ENCODE results near the gene GALK2. TPM values are rescaled to one million over a fixed set of nuclear protein-coding genes. Genes with fewer than 3 reads are reported as not detected.

The GALK2 gene
- total and polyA plus RNA-seq, 2 of the 8 experiments (the other 6 are each of a cell fraction or from before 2014, with no cell fraction given), result 8.7 to 16.1 TPM

DNA sequence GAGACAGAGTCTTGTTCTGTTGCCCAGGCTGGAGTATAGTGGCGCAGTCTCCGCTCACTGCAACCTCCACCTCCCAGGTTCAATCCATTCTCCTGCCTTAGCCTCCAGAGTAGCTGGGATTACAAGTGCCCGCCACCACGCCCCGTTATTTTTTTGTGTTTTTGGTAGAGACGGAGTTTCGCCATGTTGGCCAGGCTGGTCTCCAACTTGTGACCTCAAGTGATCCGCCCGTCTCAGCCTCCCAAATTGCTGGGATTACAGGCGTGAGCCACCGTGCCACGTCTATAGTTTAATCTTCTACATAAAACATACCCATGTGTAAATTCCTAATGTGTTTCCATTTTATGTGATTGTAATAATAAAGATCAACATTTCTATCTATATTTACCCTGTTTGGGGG lies 1.7 kb downstream of the GALK2 start:
- CTCF ChIA-PET (ENCODE audit: partially characterized antibody), result interaction anchor here (0.7 to 1.3 kb wide), 2 partner anchors 16 to 1052 kb away, joined by 3 to 4 read pairs; no protein-coding TSS in a partner anchor
- FAIRE-seq, result no peak
- no peak overlapping the region for H3K4me2 ChIP-seq (ENCODE audit: insufficient read depth in 1 of 2, low read depth in 2 of 2, low read length in 2 of 2)

More for the DNA sequence above, 1.7 kb downstream of the GALK2 start:
- no peak overlapping the region for H3K4ac ChIP-seq (replicated peaks; ENCODE audit: insufficient read length, low read depth, low read length)
- H3K27me3 ChIP-seq (replicated peaks in 1 of 4; ENCODE audit: control insufficient read depth in 3 of 4, extremely low read depth in 1 of 4, insufficient read depth in 3 of 4, low read length in 3 of 4), result no peaks in the 10 kb centered on the region; a peak in 2 of 7 replicates
- no peak overlapping the region for H3K18ac ChIP-seq (ENCODE audit: extremely low read depth, low read length)
- H3K9me3 ChIP-seq (ENCODE audit: insufficient read depth in 2 of 2, low read depth in 1 of 2, low read length in 1 of 2), result peaks cover 3 to 4% of the 10 kb centered on the region in 2 experiments; a peak in 1 of 4 replicates
- H4K91ac ChIP-seq (replicated peaks; ENCODE audit: insufficient read length, low read length), result no peak overlapping the region
- H2BK15ac ChIP-seq (ENCODE audit: low read length), result no peak overlapping the region
- no peak overlapping the region for H2BK120ac ChIP-seq (replicated peaks; ENCODE audit: low read depth, low read length)
- 95% methylated on average over 12 of the region's 12 CpGs; no CpG with 5 or more reads in 1 of the 2 experiments for WGBS, 2 experiments (ENCODE audit: extremely low coverage in 1 of 2, insufficient coverage in 1 of 2, insufficient read length in 1 of 2, insufficient replicate concordance in 2 of 2, low coverage in 1 of 2, low lambda C conversion rate in 2 of 2, missing lambda C conversion rate in 1 of 2)
- H4K8ac ChIP-seq (ENCODE audit: extremely low read depth, insufficient read depth, low read length), result no peak overlapping the region
- H2BK20ac ChIP-seq (ENCODE audit: low read length), result no peak overlapping the region
- H3K23me2 ChIP-seq (ENCODE audit: low read depth, low read length), result no peaks in the 10 kb centered on the region; the same call in 1 of the 2 replicates
- POLR2A ChIA-PET (ENCODE audit: partially characterized antibody), result interaction anchor here (0.6 kb wide), 1 partner anchor 80 kb away, joined by 3 read pairs; no protein-coding TSS in a partner anchor
- H3K4me3 ChIP-seq (ENCODE audit: extremely low read depth in 1 of 4, insufficient read depth in 2 of 4, low read depth in 3 of 4, low read length in 4 of 4), result no peak overlapping the region
- H3K4me1 ChIP-seq (replicated peaks in 1 of 4; ENCODE audit: control insufficient read depth in 3 of 4, insufficient read depth in 4 of 4, low read length in 3 of 4), result no peaks in the 10 kb centered on the region
- H4K5ac ChIP-seq (ENCODE audit: insufficient read length, low read depth, low read length), result no peak overlapping the region
- H4K20me1 ChIP-seq (replicated peaks in 1 of 2; ENCODE audit: control insufficient read depth in 1 of 2, insufficient read depth in 2 of 2, low read length in 2 of 2), result no peaks in the 10 kb centered on the region
- TF ChIP-seq CBX8 (IDR thresholded peaks at IDR 0.05; ENCODE audit: borderline replicate concordance, low read depth, low read length) (no peak), GABPA (IDR thresholded peaks at IDR 0.05; ENCODE audit: borderline replicate concordance, insufficient read depth, low read length) (no peak), YY1 (IDR thresholded peaks at IDR 0.05; ENCODE audit: low read depth, low read length) (no peak), GTF2F1 (IDR thresholded peaks at IDR 0.05; ENCODE audit: borderline replicate concordance, low read depth, low read length) (no peak), PHF8 (conservative IDR thresholded peaks at IDR 0.05; ENCODE audit: low read depth, low read length) (no peak), JUND (IDR thresholded peaks at IDR 0.05; ENCODE audit: low read length) (no peak), SP4 (IDR thresholded peaks at IDR 0.05; ENCODE audit: low read length) (no peak), EGR1 (IDR thresholded peaks at IDR 0.05; ENCODE audit: borderline replicate concordance, low read depth, low read length) (no peak)
- no peak overlapping the region for H2BK5ac ChIP-seq (ENCODE audit: low read depth, low read length)
- H3K79me2 ChIP-seq (ENCODE audit: control insufficient read depth in 1 of 2, insufficient read depth in 2 of 2, low read length in 2 of 2), result peaks cover 0 to 14% of the 10 kb centered on the region in 2 experiments; a peak in 2 of 4 replicates
- H2AFZ ChIP-seq (ENCODE audit: low read length), result no peak overlapping the region
- H3K9ac ChIP-seq (replicated peaks in 1 of 4; ENCODE audit: extremely low read depth in 1 of 4, low read depth in 3 of 4, low read length in 3 of 4), result no peak overlapping the region
- no peaks in the 10 kb centered on the region; a peak in 1 of 8 replicates for H3K36me3 ChIP-seq (ENCODE audit: control insufficient read depth in 2 of 4, insufficient read depth in 4 of 4, low read length in 3 of 4)
- no peak overlapping the region for H2BK12ac ChIP-seq (ENCODE audit: low read depth, low read length)
- no peak overlapping the region for H3K14ac ChIP-seq (ENCODE audit: insufficient read length)
- H3K79me1 ChIP-seq (ENCODE audit: low read depth, low read length), result no peaks in the 10 kb centered on the region
- H3K27ac ChIP-seq (ENCODE audit: low read depth, low read length), result no peak overlapping the region
- no peak overlapping the region for H2AK5ac ChIP-seq (ENCODE audit: low read depth, low read length)
- H3K23ac ChIP-seq (ENCODE audit: insufficient read length), result no peak overlapping the region
- DNase-seq (ENCODE audit: low read depth in 1 of 2, low spot score in 2 of 2), result no peak
- no peak overlapping the region for H3K56ac ChIP-seq (replicated peaks; ENCODE audit: insufficient read length, low read depth, low read length)

Measured in H1 (cell line).